Measurements from ENCODE around the gene MMD. TPM values are rescaled to one million over a fixed set of nuclear protein-coding genes. Genes with fewer than 3 reads are reported as not detected.
"Not testable (repeated sequence)": the region's sequence is repeated elsewhere in the genome, so short reads cannot be mapped to it uniquely, and the experiment has no call there.

The MMD gene
- total RNA-seq, 2 experiments from 2014 or later: 22.1 to 24.2 TPM

DNA sequence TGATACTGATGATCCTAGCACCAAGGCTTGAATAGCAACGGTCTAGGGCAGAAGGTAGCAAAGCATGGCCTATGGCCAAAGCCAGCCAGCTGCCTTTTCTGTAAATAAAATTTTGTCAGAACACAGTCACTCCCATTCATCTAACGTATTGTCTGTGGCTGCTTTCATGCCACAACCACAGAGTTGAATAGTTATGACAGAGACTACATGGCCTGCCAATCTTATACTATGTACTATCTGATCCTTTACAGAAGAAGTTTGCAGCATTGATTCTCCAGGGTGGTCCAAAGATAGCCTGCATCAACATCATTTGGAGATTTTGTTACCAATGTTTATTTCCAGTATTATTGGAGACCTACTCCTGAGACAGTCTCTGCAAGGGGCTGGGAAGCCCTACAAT lies 19.9 kb upstream of the MMD start:
- H3K4me1 Mint-ChIP-seq (ENCODE audit: low read depth): peaks cover 10% of the 10 kb centered on the region
- intact Hi-C loops (cut with micrococcal nuclease): no loop called here
- POLR2A ChIA-PET: no interaction called here
- H3K27ac Mint-ChIP-seq: no peak overlapping the region
- no peak overlapping the region for H3K4me3 Mint-ChIP-seq
- H3K27me3 Mint-ChIP-seq: peaks cover 16% of the 10 kb centered on the region
- DNase-seq: no peak
- no peaks in the 10 kb centered on the region for H3K36me3 Mint-ChIP-seq
- CTCF ChIA-PET: interaction anchor here (1.2 kb wide), 1 partner anchor 17 kb away, joined by 3 read pairs; no protein-coding TSS in a partner anchor
- no peaks in the 10 kb centered on the region for H3K9me3 Mint-ChIP-seq

DNA sequence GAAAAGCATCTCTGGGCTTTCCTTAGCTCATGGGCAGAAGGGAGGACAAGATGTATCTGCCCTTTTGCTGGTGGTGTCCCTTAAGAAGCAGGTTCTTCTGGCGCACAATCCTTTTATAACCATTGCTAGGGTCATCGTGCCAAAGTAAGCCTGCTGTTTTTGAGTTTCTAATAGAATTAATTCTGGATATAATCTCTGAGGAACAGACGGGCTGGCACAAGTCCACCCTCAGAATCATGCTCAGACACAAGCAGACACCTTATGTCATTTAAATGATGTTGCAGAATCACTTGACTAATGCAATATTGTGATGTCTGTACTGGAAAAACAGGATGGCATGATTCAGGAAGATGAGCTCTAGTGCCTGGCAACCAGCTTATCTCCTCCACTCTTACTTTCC lies 18.8 kb upstream of the MMD start:
- CTCF ChIA-PET: no interaction called here

DNA sequence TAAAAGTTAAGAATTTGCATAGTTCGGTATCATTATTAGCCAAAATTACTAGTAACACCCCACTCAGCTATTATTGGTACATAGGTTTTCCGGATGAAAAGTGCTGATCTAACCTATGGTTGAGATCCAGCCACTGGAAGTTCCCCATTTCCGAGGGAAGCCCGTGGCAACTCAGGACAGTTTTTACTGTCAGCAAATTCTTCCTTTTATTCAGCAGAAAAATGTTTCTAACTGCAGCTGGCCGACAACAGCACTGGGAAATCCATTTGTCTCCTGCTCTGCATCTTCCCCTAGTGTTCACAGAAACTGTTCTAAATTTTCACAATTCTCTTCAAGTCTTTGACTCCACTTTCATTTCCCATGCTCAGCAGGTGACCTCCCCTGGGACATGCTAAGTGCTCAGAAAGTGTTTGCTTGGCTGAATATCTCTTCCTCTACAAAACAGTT lies 15.5 kb upstream of the MMD start:
- intact Hi-C loops (cut with micrococcal nuclease): loop anchor here (5.0 kb wide), 1 partner anchor 145 kb away; no protein-coding TSS in a partner anchor
- no peak for DNase-seq
- H3K27ac Mint-ChIP-seq: no peak overlapping the region
- ChIA-PET POLR2A (no interaction called here), CTCF (no interaction called here)
- peaks cover 44% of the 10 kb centered on the region for H3K4me1 Mint-ChIP-seq (ENCODE audit: low read depth)
- no peaks in the 10 kb centered on the region for H3K9me3 Mint-ChIP-seq
- H3K27me3 Mint-ChIP-seq: peaks cover 24% of the 10 kb centered on the region
- H3K36me3 Mint-ChIP-seq: no peaks in the 10 kb centered on the region
- H3K4me3 Mint-ChIP-seq: no peak overlapping the region

More for the DNA sequence above, 18.8 kb upstream of the MMD start:
- no peak overlapping the region for H3K4me3 Mint-ChIP-seq
- H3K9me3 Mint-ChIP-seq: no peaks in the 10 kb centered on the region
- intact Hi-C loops (cut with micrococcal nuclease): no loop called here
- H3K4me1 Mint-ChIP-seq (ENCODE audit: low read depth): peaks cover 16% of the 10 kb centered on the region
- DNase-seq: no peak
- POLR2A ChIA-PET: no interaction called here
- no peaks in the 10 kb centered on the region for H3K36me3 Mint-ChIP-seq
- H3K27ac Mint-ChIP-seq: no peak overlapping the region
- peaks cover 19% of the 10 kb centered on the region for H3K27me3 Mint-ChIP-seq

DNA sequence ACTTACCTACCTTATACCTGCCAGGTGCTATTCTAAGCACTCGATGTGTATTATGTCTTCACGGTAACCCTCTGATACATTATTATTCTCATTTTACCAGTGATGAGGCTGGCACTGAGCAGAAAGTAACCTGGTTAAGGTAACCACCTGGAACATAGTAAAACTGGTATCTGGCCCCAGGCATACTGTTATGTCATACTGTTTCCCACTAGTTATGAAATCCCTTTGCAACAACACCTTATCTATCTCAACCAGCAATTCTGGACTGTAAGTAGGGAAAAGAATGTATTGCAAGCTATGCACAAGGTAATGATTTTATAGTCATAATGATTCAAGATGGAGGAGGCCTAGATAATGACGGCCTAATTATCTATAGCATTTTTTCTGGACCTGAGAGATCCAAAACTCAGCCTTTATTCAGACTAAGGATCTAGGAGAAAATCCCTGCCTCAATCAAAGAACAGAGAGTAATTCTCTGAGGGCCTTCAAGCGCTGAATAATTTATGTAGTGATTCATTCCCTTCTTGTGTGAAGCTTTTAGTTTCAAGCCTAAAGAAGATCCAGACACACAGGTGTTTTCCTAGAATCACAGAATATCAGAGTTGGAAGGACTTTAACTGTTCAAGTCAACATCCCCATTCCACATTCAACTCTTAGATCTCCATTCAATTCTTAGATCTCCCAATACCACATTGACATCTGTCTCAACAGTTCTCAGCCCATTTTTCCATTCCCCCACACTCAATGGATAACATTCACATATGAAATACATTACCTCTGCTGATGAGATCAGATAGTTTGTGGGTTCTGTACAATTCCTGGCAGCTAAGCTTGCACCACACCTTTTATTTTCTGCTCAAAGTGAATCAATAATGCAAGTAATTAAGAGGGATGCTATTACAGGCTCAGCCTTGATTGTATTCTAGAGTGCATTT lies 14.9 kb upstream of the MMD start:
- intact Hi-C loops (cut with micrococcal nuclease): loop anchor here (1.0 to 5.0 kb wide), 2 partner anchors 23 to 146 kb away; no protein-coding TSS in a partner anchor
- Mint-ChIP-seq H3K36me3 (no peaks in the 10 kb centered on the region), H3K27me3 (peaks cover 24% of the 10 kb centered on the region), H3K9me3 (no peaks in the 10 kb centered on the region), H3K27ac (no peak overlapping the region), H3K4me3 (no peak overlapping the region), H3K4me1 (ENCODE audit: low read depth) (peaks cover 46% of the 10 kb centered on the region)
- CTCF ChIA-PET: no interaction called here
- POLR2A ChIA-PET: no interaction called here
- no peak for DNase-seq

DNA sequence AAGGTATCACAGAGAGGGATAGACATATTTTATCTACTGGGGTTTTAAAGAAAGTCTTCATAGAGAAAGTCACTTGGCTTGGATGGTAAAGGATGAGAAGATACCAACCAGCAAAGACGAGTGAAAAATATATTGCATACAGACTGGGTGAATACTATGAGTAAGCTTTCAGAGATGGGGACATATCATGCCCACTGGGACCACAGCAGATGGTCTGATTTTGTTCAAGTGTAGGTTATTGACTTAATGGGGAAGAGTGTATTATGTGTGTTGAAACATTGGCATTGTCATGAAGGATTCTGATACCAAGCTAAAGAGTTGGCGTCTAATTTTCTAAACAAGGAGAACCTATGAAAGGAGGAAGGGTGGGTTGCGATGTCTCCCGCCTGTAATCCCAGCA lies 13.8 kb upstream of the MMD start:
- Mint-ChIP-seq H3K9me3 (no peaks in the 10 kb centered on the region), H3K4me3 (no peak overlapping the region), H3K27ac (no peak overlapping the region), H3K4me1 (ENCODE audit: low read depth) (peaks cover 46% of the 10 kb centered on the region), H3K36me3 (no peaks in the 10 kb centered on the region), H3K27me3 (peaks cover 24% of the 10 kb centered on the region)
- intact Hi-C loops (cut with micrococcal nuclease): loop anchor here (5.0 kb wide), 1 partner anchor 147 kb away; no protein-coding TSS in a partner anchor
- ChIA-PET POLR2A (no interaction called here), CTCF (no interaction called here)
- DNase-seq: no peak

DNA sequence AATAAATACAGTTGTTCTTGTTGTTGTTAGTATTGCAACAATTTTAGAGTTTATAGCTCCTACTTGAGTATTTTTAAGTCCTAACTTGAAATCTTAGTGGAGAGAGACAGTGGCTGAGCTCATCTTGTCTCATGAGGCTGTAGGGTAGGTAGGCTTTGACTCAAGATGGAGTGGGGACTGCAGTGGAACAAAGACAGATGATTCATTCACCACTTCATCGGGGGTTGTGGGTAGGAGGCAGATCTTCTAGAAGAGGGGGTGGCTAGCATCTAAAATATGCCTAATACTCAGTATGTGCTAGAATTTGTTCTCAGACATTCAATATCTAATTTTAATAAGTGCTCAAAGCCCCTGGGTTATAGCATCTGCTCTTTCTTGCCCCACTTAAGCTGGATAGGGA lies 13.1 kb upstream of the MMD start:
- H3K27ac Mint-ChIP-seq: no peak overlapping the region
- DNase-seq: peak; percentile 41
- POLR2A ChIA-PET: interaction anchor here (1.3 kb wide), 1 partner anchor 11 kb away, joined by 5 read pairs; no protein-coding TSS in a partner anchor
- H3K4me3 Mint-ChIP-seq: no peak overlapping the region
- H3K36me3 Mint-ChIP-seq: no peaks in the 10 kb centered on the region
- peaks cover 46% of the 10 kb centered on the region for H3K4me1 Mint-ChIP-seq (ENCODE audit: low read depth)
- peaks cover 21% of the 10 kb centered on the region for H3K27me3 Mint-ChIP-seq
- CTCF ChIA-PET: interaction anchor here (0.6 to 1.2 kb wide), 2 partner anchors 64 to 79 kb away, joined by 3 read pairs; no protein-coding TSS in a partner anchor
- H3K9me3 Mint-ChIP-seq: no peaks in the 10 kb centered on the region
- intact Hi-C loops (cut with micrococcal nuclease): loop anchor here (5.0 kb wide), 1 partner anchor 148 kb away; no protein-coding TSS in a partner anchor

DNA sequence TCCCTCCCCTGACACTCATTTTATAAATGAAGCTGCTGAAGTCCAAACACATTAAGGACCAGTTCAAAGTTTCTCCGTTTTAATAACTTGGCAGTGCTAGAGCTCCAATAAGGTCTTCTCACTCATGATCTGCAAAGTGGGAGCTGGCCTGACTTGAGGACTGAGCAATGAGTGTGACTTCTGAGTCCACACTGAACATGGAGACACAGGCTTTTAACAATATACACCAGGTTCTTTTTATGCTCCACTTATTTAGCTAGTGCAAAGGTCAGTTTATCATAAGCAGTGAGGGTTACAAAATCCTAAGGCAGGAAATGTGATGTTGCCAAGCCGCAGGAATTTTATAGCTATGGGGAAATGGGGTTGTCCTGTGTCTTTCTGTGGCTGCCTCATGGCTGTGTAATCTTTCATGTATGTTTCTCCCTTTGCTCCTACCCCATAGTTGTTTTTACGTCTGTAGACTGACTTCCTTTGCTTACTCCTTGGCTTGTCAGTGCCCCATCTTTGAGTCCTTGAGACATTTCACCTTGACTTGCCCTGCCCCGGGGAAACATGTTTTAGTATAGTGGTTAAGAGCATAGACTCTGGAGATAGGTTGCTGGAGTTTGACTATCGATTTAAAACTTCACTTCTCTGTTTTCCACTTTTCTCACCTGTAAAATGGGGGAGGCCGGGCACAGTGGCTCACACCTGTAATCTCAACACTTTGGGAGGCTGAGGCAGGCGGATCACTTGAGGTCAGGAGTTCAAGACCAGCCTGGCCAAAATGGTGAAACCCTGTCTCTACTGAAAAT lies 12.2 kb upstream of the MMD start:
- Mint-ChIP-seq H3K4me1 (ENCODE audit: low read depth) (peaks cover 46% of the 10 kb centered on the region), H3K4me3 (no peak overlapping the region), H3K36me3 (no peaks in the 10 kb centered on the region), H3K27ac (no peak overlapping the region), H3K9me3 (no peaks in the 10 kb centered on the region), H3K27me3 (peaks cover 18% of the 10 kb centered on the region)
- intact Hi-C loops (cut with micrococcal nuclease): loop anchor here (1.0 kb wide), 1 partner anchor 12 kb away; no protein-coding TSS in a partner anchor
- no peak for DNase-seq
- POLR2A ChIA-PET: interaction anchor here (1.3 kb wide), 1 partner anchor 11 kb away, joined by 5 read pairs; no protein-coding TSS in a partner anchor
- CTCF ChIA-PET: interaction anchor here (0.6 to 1.2 kb wide), 2 partner anchors 65 to 80 kb away, joined by 3 read pairs; no protein-coding TSS in a partner anchor

DNA sequence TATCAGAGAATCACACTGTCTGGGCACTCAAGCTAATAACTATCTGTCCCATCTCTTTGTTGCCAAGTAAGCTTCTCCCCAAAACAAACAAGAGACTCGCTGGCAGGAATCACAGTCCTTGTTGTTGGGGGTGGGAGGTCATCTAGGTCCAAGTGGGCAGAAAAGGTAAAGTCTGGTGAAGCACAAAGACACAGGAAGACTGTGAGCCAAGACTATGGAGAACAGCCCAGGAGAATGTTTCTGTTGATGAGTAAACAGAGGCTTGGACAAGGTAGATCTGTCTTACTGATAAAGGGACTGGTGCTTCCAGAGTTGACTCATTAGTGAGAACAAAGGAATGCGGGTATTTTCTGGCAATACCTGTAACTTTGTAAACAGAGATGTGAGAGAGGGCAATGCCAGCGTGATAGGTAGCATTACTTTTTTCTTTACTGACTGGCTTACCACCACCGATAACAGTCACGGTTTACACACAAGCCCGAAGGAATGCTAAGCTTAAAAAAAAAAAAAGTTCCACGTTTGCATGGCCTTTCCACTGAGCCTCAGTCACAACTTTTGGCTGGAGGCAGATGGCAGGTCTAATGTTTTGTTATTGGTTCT lies 11.5 kb upstream of the MMD start:
- H3K9me3 Mint-ChIP-seq: no peaks in the 10 kb centered on the region
- intact Hi-C loops (cut with micrococcal nuclease): loop anchor here (1.0 kb wide), 1 partner anchor 11 kb away; no protein-coding TSS in a partner anchor
- DNase-seq: no peak
- CTCF ChIA-PET: no interaction called here
- peaks cover 16% of the 10 kb centered on the region for H3K27me3 Mint-ChIP-seq
- peaks cover 46% of the 10 kb centered on the region for H3K4me1 Mint-ChIP-seq (ENCODE audit: low read depth)
- H3K4me3 Mint-ChIP-seq: no peak overlapping the region
- H3K27ac Mint-ChIP-seq: no peak overlapping the region
- H3K36me3 Mint-ChIP-seq: no peaks in the 10 kb centered on the region
- POLR2A ChIA-PET: interaction anchor here (0.6 to 1.3 kb wide), 2 partner anchors 10 to 11 kb away, joined by 3 to 5 read pairs; partner anchors contain the start of gene MMD

DNA sequence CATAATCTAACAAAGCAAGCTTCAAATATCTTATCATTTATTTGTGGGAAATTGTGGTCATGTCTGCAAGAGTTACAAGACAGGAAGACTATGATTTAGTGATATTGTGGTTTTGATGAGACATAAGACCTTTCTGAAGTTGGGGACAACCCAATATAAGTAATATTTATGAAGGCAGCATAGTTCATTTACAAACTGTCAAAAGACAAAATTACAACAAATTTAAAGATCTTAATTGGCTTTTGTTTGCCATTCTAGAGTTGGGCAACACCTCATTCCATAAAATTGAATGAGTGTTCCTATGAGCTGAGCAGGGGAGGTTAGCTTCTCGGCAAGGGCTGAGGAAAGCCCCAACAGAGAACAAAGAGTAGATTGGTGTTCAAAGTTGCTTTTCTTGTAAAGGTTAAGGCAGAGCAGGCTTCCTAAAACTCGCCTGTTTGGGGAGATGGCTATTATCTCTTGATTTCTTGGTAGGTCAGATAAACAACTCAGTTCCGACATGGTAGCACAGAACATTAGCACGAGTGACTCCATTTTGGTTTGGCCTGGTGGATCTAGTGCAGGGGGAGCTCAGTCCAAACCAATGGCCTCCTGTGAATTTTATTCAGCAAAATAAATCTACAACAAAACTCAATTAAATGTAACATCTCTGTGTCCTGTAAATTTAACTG lies 10.9 kb upstream of the MMD start:
- H3K4me1 Mint-ChIP-seq (ENCODE audit: low read depth): peaks cover 44% of the 10 kb centered on the region
- POLR2A ChIA-PET: interaction anchor here (0.6 kb wide), 1 partner anchor 10 kb away, joined by 3 read pairs; the partner anchor contains the start of gene MMD
- H3K4me3 Mint-ChIP-seq: no peak overlapping the region
- CTCF ChIA-PET: no interaction called here
- intact Hi-C loops (cut with micrococcal nuclease): loop anchor here (1.0 kb wide), 1 partner anchor 10 kb away; no protein-coding TSS in a partner anchor
- H3K36me3 Mint-ChIP-seq: no peaks in the 10 kb centered on the region
- no peaks in the 10 kb centered on the region for H3K9me3 Mint-ChIP-seq
- no peak overlapping the region for H3K27ac Mint-ChIP-seq
- peak; percentile 13 for DNase-seq
- peaks cover 11% of the 10 kb centered on the region for H3K27me3 Mint-ChIP-seq

DNA sequence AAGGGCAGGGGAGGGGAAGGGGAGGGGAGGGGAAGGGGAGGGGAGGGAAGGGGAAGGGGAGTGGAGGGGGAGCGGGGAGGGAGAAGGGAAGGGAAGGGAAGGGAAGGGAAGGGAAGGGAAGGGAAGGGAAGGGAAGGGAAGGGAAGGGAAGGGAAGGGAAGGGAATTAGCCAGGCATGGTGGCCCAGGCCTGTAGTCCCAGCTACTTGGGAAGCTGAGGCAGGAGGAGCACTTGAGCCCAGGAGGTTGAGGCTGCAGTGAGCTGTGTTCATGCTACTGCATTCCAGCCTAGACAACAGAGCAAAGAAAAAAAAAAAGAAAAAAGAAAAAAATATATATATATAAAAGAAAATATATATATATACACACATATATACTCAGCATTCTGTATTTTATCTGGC lies 10.3 kb upstream of the MMD start:
- POLR2A ChIA-PET; H3K27ac Mint-ChIP-seq; H3K36me3 Mint-ChIP-seq; CTCF ChIA-PET; DNase-seq; H3K27me3 Mint-ChIP-seq; H3K4me3 Mint-ChIP-seq; H3K9me3 Mint-ChIP-seq; intact Hi-C loops (cut with micrococcal nuclease): not testable (repeated sequence)
- peaks cover 39% of the 10 kb centered on the region for H3K4me1 Mint-ChIP-seq (ENCODE audit: low read depth)

DNA sequence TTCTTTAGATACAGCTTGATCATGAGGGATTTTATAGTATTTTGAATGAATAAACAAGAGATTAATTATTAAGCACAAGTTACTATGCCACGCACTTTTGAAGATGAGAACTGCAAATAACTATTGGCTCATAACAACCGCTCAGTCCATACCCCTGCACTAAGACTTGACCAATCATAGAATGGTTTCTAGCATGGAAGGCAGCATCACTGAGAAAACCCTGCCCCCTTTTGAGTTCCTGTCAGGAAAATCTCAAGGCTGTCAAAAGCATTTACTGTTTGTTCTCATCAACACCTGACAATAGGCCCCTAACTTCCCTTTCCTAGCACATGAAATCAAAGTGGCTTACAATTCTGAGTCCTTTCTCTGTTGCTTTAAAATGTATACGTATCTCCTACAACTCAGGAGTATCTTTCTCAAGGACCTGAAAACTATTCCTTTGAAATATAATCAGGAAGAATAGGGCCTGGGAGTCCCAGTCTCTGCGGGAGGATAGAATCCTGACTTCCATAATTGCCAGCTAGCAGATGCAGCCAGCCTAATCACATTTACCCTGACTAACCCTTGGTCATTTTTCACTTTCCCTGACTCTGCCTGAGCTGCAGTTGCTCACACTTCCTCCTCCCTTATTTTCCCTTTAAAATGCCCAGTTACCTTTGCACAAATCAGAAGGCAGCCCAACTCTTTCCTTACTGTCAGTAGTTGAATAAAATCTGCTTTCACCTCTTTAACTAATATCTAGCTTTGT lies 9.1 kb upstream of the MMD start:
- H3K4me1 Mint-ChIP-seq (ENCODE audit: low read depth): peaks cover 32% of the 10 kb centered on the region
- CTCF ChIA-PET: interaction anchor here (0.6 kb wide), 1 partner anchor 438 kb away, joined by 5 read pairs; no protein-coding TSS in a partner anchor
- peaks cover 13% of the 10 kb centered on the region for H3K27me3 Mint-ChIP-seq
- intact Hi-C loops (cut with micrococcal nuclease): no loop called here
- no peak for DNase-seq
- POLR2A ChIA-PET: no interaction called here
- no peaks in the 10 kb centered on the region for H3K9me3 Mint-ChIP-seq
- H3K27ac Mint-ChIP-seq: no peak overlapping the region
- H3K4me3 Mint-ChIP-seq: no peak overlapping the region
- H3K36me3 Mint-ChIP-seq: no peaks in the 10 kb centered on the region

Data from activated CD4-positive, alpha-beta memory T cell treated with anti-CD3 and anti-CD28 coated beads for 36 hours (primary cell).